Breast epithelium (tissue), 3 donors: ENCODE results near the gene NUDT13.
"Not testable (repeated sequence)": the region's sequence is repeated elsewhere in the genome, so short reads cannot be mapped to it uniquely, and the experiment has no call there.

Experiments
- POLR2A ChIP-seq: fragments of 450-650 bp; IDR thresholded peaks from one replicate; pipeline ENCODE4 v1.6.1; 2016; ENCODE audit warnings: antibody characterized with exemption, mild to moderate bottlenecking, moderate library complexity
- POLR2AphosphoS5 ChIP-seq, 3 donors: sonication (generic); formaldehyde crosslinking; IDR thresholded peaks; one replicate each; pipeline ENCODE4 v1.6.1; 2017; ENCODE audit warnings: antibody characterized with exemption in 3 of 3

- not testable (repeated sequence) for TF ChIP-seq POLR2A; POLR2AphosphoS5 (IDR thresholded peaks at IDR 0.05)
Observed at GRCh38 chr10:73112032-73112431, 1.8 kb downstream of the NUDT13 start.
